Measurements from ENCODE around the gene RCAN1. TPM values are rescaled to one million over a fixed set of nuclear protein-coding genes. Genes with fewer than 3 reads are reported as not detected.

Gene RCAN1
- total RNA-seq, 1 donor from 2014 or later = 9.1 TPM

DNA sequence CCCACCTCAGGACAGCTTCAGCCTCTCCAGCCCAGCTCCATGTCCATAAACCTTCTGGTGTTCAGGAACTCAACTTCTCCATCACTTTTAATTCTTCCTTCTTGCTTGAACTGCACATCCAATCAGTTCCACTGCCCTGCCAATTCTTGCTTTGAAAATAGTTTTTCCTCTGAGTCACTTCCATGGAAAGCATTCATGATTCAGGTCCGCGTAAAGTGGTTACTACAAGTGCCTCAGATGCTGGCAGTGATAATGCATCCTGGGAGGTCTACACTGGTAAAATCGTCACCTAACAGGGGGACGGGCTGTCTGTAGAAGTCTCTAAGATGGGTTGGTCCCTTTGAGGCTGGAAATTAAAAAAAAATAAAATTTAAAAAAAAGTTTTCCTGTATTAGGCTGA lies 25.9 kb upstream of the RCAN1 start:
- no peaks in the 10 kb centered on the region for H3K36me3 Mint-ChIP-seq (ENCODE audit: low read depth, unreplicated experiment)
- H3K4me1 Mint-ChIP-seq (ENCODE audit: unreplicated experiment) = no peaks in the 10 kb centered on the region
- H3K4me3 Mint-ChIP-seq (ENCODE audit: unreplicated experiment) = no peak overlapping the region
- H3K27me3 Mint-ChIP-seq (ENCODE audit: unreplicated experiment) = no peaks in the 10 kb centered on the region
- TF ChIP-seq CTCF (IDR thresholded peaks at IDR 0.05; ENCODE audit: unreplicated experiment) = no peak
- no peaks in the 10 kb centered on the region for H3K9me3 Mint-ChIP-seq (ENCODE audit: unreplicated experiment)
- DNase-seq (ENCODE audit: low spot score) = no peak
- no peak overlapping the region for H3K27ac Mint-ChIP-seq (ENCODE audit: unreplicated experiment)

DNA sequence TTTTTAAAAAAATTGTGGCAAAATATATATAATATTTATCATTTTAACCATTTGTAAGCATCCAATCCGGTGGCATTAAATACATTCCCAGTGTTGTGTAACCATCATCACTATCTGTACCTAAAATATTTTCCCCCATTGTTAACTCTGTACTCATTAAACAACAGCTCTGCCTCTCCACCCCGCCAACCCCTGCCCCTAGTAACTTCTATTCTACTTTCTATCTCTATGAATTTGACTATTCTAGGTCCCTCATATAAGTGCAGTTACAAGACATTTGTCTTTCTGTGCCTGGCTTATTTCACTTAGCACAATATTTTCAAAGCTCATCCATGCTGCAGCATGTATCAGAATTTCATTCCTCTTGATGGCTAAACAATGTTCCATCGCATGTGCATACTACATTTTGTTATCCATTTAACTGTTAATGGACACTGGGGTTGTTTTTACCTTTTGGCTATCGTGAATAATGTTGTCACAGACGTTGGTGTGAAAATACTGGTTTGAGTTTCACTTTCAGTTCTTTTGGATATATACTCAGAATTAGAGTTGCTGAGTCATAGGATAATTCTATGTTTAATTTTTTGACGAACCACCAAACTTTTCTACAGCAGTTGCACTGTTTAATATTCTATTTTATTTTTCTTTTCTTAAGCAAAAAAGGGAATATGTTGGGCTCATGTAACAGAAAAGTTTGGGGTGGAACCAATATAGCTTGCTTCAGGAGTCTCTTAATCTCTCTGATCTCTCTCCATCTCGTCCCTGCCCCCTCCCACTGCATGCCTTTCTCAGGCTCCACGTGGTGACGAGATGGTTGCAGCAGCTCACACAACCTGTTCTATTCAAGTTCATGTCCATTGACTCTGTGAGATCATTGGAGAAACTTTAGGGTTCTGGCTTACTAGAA lies 25.2 kb upstream of the RCAN1 start:
- no peaks in the 10 kb centered on the region for H3K36me3 Mint-ChIP-seq (ENCODE audit: low read depth, unreplicated experiment)
- TF ChIP-seq CTCF (IDR thresholded peaks at IDR 0.05; ENCODE audit: unreplicated experiment) = no peak
- no peaks in the 10 kb centered on the region for H3K9me3 Mint-ChIP-seq (ENCODE audit: unreplicated experiment)
- no peak for DNase-seq (ENCODE audit: low spot score)
- H3K4me3 Mint-ChIP-seq (ENCODE audit: unreplicated experiment) = no peak overlapping the region
- H3K27ac Mint-ChIP-seq (ENCODE audit: unreplicated experiment) = no peak overlapping the region
- no peaks in the 10 kb centered on the region for H3K4me1 Mint-ChIP-seq (ENCODE audit: unreplicated experiment)
- H3K27me3 Mint-ChIP-seq (ENCODE audit: unreplicated experiment) = no peaks in the 10 kb centered on the region

DNA sequence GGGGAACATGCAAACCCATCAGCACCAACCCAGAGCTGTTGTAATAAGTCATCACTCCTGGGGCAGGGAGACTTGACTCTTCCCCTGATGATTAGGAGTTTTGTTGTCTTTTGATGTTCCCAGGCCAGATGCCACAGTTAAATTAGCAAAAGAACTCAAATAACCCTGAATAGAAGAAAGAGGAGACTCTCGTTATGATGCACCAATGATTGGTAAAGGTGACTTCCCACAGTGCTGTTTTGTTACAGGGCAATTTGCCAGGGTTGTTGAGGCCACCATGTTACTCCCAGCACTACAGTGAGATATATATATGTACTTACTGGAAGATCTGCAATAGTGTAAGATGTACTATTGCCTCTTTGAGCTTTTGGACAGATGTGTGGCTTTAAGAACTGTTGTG lies 24.3 kb upstream of the RCAN1 start:
- no peaks in the 10 kb centered on the region for H3K36me3 Mint-ChIP-seq (ENCODE audit: low read depth, unreplicated experiment)
- H3K9me3 Mint-ChIP-seq (ENCODE audit: unreplicated experiment) = no peaks in the 10 kb centered on the region
- H3K4me1 Mint-ChIP-seq (ENCODE audit: unreplicated experiment) = no peaks in the 10 kb centered on the region
- H3K4me3 Mint-ChIP-seq (ENCODE audit: unreplicated experiment) = no peak overlapping the region
- TF ChIP-seq CTCF (IDR thresholded peaks at IDR 0.05; ENCODE audit: unreplicated experiment) = no peak
- H3K27me3 Mint-ChIP-seq (ENCODE audit: unreplicated experiment) = no peaks in the 10 kb centered on the region
- no peak for DNase-seq (ENCODE audit: low spot score)
- no peak overlapping the region for H3K27ac Mint-ChIP-seq (ENCODE audit: unreplicated experiment)

GRCh38 chr21:34636961-34637360 lies 22.0 kb upstream of the RCAN1 start:
- Mint-ChIP-seq H3K27me3 (ENCODE audit: unreplicated experiment) (no peaks in the 10 kb centered on the region), H3K4me1 (ENCODE audit: unreplicated experiment) (no peaks in the 10 kb centered on the region), H3K4me3 (ENCODE audit: unreplicated experiment) (no peak overlapping the region)

More at GRCh38 chr21:34636961-34637360, 22.0 kb upstream of the RCAN1 start:
- no peak for DNase-seq (ENCODE audit: low spot score)
- Mint-ChIP-seq H3K36me3 (ENCODE audit: low read depth, unreplicated experiment) (no peaks in the 10 kb centered on the region), H3K27ac (ENCODE audit: unreplicated experiment) (no peak overlapping the region), H3K9me3 (ENCODE audit: unreplicated experiment) (no peaks in the 10 kb centered on the region)
- TF ChIP-seq CTCF (IDR thresholded peaks at IDR 0.05; ENCODE audit: unreplicated experiment) = no peak
